Stomach (tissue), 9 donors: ENCODE results near the gene OMA1. TPM values are rescaled to one million over a fixed set of nuclear protein-coding genes. Genes with fewer than 3 reads are reported as not detected.
"Not testable (repeated sequence)": the region's sequence is repeated elsewhere in the genome, so short reads cannot be mapped to it uniquely, and the experiment has no call there.

Experiments
- DNase-seq, 2 donors: peaks; one replicate each; pipeline versions ENCODE4 v3.0.0 to v3.0.0-alpha.2; 2013 to 2019
- H3K27ac ChIP-seq, 5 donors: fragments of 200-600 bp in 4 of 5; sonication (generic) in 4 of 5; one replicate each; pipeline ENCODE4 v1.5.1; 2013 to 2019; ENCODE audit warnings: mild to moderate bottlenecking in 1 of 5, moderate library complexity in 1 of 5
- H3K27me3 ChIP-seq, 3 donors: fragments of 200-600 bp; sonication (generic); one replicate each; pipeline ENCODE4 v1.5.1; 2017 to 2019; ENCODE audit warnings: mixed run types in 1 of 3
- H3K36me3 ChIP-seq, 4 donors: fragments of 200-600 bp; sonication (generic); 1 replicate in 3 of 4; 2 replicates in 1 of 4; pipeline ENCODE4 v1.5.1; 2016 to 2019
- H3K4me1 ChIP-seq, 4 donors: fragments of 200-600 bp; sonication (generic); one replicate each; pipeline ENCODE4 v1.5.1; 2016 to 2019
- H3K4me3 ChIP-seq, 4 donors: fragments of 200-600 bp; sonication (generic) in 3 of 4; one replicate each; pipeline ENCODE4 v1.5.1; 2016 to 2019; ENCODE audit warnings: mild to moderate bottlenecking in 1 of 4
- H3K9me3 ChIP-seq, 4 donors: fragments of 200-600 bp; sonication (generic); one replicate each; pipeline ENCODE4 v1.5.1; 2016 to 2019
- CTCF ChIP-seq, 7 experiments: fragments of 450-650 bp in 4 of 7; fragments of 200-600 bp in 3 of 7; sonication (generic) in 3 of 7; IDR thresholded peaks; one replicate each; pipeline ENCODE4 v1.5.1; 2016 to 2019; ENCODE audit warnings: antibody characterized with exemption in 7 of 7, control low read depth in 2 of 7, mild to moderate bottlenecking in 1 of 7
- EP300 ChIP-seq: sonication (generic); formaldehyde crosslinking; IDR thresholded peaks from one replicate; pipeline ENCODE4 v1.6.1; 2017; ENCODE audit warnings: antibody characterized with exemption
- POLR2A ChIP-seq, 4 donors: fragments of 450-650 bp; IDR thresholded peaks; one replicate each; pipeline ENCODE4 v1.6.1; 2016; ENCODE audit warnings: antibody characterized with exemption in 4 of 4, control low read depth in 2 of 4, mild to moderate bottlenecking in 1 of 4, moderate library complexity in 1 of 4
- POLR2AphosphoS5 ChIP-seq, 3 donors: sonication (generic); formaldehyde crosslinking; IDR thresholded peaks; one replicate each; pipeline ENCODE4 v1.6.1; 2016; ENCODE audit warnings: antibody characterized with exemption in 3 of 3
- WGBS, 5 donors: extraction: QIAGEN DNeasy Blood & Tissue Kit in 3 of 5; methylation state at CpG; one replicate each; pipeline versions ENCODE4 v1.1.5 to v1.1.7; 2013 to 2018; 5-methylcytosine and 5-hydroxymethylcytosine counted together
- intact Hi-C: fragments of 100-400 bp; cut with DNase I; formaldehyde crosslinking; loops from one replicate; pipeline ENCODE4 v1.15.1; 2023; ENCODE audit warnings: low total_unique reads
- polyA plus RNA-seq, 3 donors: library from polyadenylated mRNA; stranded (reverse); fragments of 200-250 nt; gene quantifications; one replicate each; pipeline ENCODE4 v1.2.3, GENCODE V29; 2013
- total RNA-seq, 5 donors: library from RNA; depleted of rRNA; stranded (reverse); fragments of >200 nt; gene quantifications; one replicate each; pipeline versions ENCODE4 v1.1.0 to v1.2.3, GENCODE V29; 2014 to 2016
- donor health status: healthy with polysubstance abuse.
- donor health status: Bipolar disorder and iron deficiency.
- donor health status: healthy.

Gene OMA1
- total and polyA plus RNA-seq, 8 donors: 5.8 to 55.8 (median 19.7) TPM

DNA sequence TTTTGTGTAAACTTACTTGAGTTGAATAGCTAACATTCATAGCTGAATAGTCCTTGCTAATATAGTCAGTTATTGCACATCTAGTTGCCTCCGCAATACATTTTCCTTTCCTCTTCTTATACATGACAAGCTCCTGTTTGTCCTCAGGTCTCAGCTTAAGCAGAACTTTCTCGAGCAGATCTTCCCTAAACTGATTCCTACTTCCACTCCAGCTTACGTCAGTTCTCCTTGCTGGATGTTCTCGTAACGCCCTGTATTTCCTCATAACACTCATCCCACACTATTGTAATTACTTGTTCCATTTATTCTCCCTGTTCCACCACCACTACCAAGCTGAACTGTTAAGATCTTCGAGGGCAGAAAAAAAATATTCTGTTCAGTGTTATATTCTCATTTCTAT lies 15.1 kb upstream of the OMA1 start:
- Histone ChIP-seq H3K4me3 (no peak overlapping the region), H3K9me3 (peaks cover 0 to 5% (median 0%) of the 10 kb centered on the region in 4 donors), H3K36me3 (no peaks in the 10 kb centered on the region), H3K27ac (no peak overlapping the region), H3K27me3 (no peaks in the 10 kb centered on the region), H3K4me1 (no peaks in the 10 kb centered on the region)
- intact Hi-C loops: no loop called here
- DNase-seq: no peak
- TF ChIP-seq POLR2AphosphoS5 (IDR thresholded peaks at IDR 0.05): no peak
- TF ChIP-seq CTCF (IDR thresholded peaks at IDR 0.05): no peak
- TF ChIP-seq EP300: no peak
- no peak for TF ChIP-seq POLR2A (IDR thresholded peaks at IDR 0.05)
- 71 to 85% (median 77%) methylated on average over 6 of the region's 6 CpGs for WGBS, 5 donors

DNA sequence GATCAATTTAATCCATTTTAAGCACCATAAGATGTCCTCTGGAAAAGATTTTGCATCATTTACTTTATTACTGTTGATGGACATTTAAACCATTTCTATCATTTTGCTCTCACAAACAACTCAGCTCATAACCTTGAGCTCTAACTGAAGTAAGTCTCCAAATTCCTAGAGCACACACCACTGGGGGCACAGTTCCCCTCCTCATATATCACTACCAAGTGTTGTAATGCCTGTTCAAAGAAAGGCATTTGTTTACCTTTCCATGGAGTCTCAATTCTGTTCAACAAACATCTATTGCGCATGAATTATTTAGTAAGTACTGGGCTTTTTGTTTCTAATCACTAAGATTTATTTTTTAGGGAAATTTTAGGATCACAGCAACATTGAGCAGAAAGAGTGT lies 8.9 kb upstream of the OMA1 start:
- DNase-seq: no peak
- Histone ChIP-seq H3K36me3 (no peaks in the 10 kb centered on the region), H3K4me1 (no peaks in the 10 kb centered on the region), H3K27ac (no peak overlapping the region), H3K9me3 (peaks cover 0 to 5% (median 0%) of the 10 kb centered on the region in 4 donors), H3K27me3 (no peaks in the 10 kb centered on the region), H3K4me3 (no peak overlapping the region)
- TF ChIP-seq EP300: no peak
- no peak for TF ChIP-seq POLR2AphosphoS5 (IDR thresholded peaks at IDR 0.05)
- TF ChIP-seq CTCF (IDR thresholded peaks at IDR 0.05): no peak
- intact Hi-C loops: loop anchor here (10.0 kb wide), 1 partner anchor 89 kb away; no protein-coding TSS in a partner anchor
- 59 to 91% (median 81%) methylated on average over 1 of the region's 1 CpG for WGBS, 5 donors

- H3K27ac ChIP-seq: no peak overlapping the region
- H3K9me3 ChIP-seq: no peaks in the 10 kb centered on the region
- no peak for DNase-seq
- intact Hi-C loops: loop anchor here (10.0 kb wide), 1 partner anchor 93 kb away; no protein-coding TSS in a partner anchor
- WGBS, 5 donors: 72 to 83% (median 75%) methylated on average over 8 to 9 of the region's 9 CpGs
- no peak overlapping the region for H3K4me3 ChIP-seq
- TF ChIP-seq POLR2A (IDR thresholded peaks at IDR 0.05) (no peak), POLR2AphosphoS5 (IDR thresholded peaks at IDR 0.05) (no peak), CTCF (IDR thresholded peaks at IDR 0.05) (no peak), EP300 (no peak)
- peaks cover 0 to 7% (median 2%) of the 10 kb centered on the region in 4 donors for H3K4me1 ChIP-seq
- H3K36me3 ChIP-seq: no peaks in the 10 kb centered on the region
- H3K27me3 ChIP-seq: no peaks in the 10 kb centered on the region
Observed at GRCh38 chr1:58551186-58552140, 4.9 kb upstream of the OMA1 start.

- H3K4me1 ChIP-seq: peaks cover 0 to 20% (median 10%) of the 10 kb centered on the region in 4 donors
- H3K4me3 ChIP-seq, H3K27me3 ChIP-seq, intact Hi-C loops, DNase-seq, H3K27ac ChIP-seq, H3K36me3 ChIP-seq, H3K9me3 ChIP-seq: not testable (repeated sequence)
- 19 to 41% (median 28%) methylated on average over 6 of the region's 6 CpGs for WGBS, 5 donors
Observed at GRCh38 chr1:58549291-58549690, 2.8 kb upstream of the OMA1 start.

- WGBS, 5 donors: 76 to 92% (median 80%) methylated on average over 2 of the region's 2 CpGs
- Histone ChIP-seq H3K27ac (no peak overlapping the region), H3K4me1 (peaks cover 0 to 20% (median 10%) of the 10 kb centered on the region in 4 donors), H3K9me3 (no peaks in the 10 kb centered on the region), H3K36me3 (no peaks in the 10 kb centered on the region), H3K4me3 (no peak overlapping the region), H3K27me3 (no peaks in the 10 kb centered on the region)
- no peak for TF ChIP-seq CTCF (IDR thresholded peaks at IDR 0.05)
- no peak for TF ChIP-seq POLR2AphosphoS5 (IDR thresholded peaks at IDR 0.05)
- no peak for TF ChIP-seq POLR2A (IDR thresholded peaks at IDR 0.05)
- TF ChIP-seq EP300: no peak
- DNase-seq: no peak
- intact Hi-C loops: no loop called here
Observed at GRCh38 chr1:58548371-58548770, 1.8 kb upstream of the OMA1 start.
